ENCODE measurements around the gene ATP13A4. TPM values are rescaled to one million over a fixed set of nuclear protein-coding genes. Genes with fewer than 3 reads are reported as not detected.

ATP13A4 gene, protein sequence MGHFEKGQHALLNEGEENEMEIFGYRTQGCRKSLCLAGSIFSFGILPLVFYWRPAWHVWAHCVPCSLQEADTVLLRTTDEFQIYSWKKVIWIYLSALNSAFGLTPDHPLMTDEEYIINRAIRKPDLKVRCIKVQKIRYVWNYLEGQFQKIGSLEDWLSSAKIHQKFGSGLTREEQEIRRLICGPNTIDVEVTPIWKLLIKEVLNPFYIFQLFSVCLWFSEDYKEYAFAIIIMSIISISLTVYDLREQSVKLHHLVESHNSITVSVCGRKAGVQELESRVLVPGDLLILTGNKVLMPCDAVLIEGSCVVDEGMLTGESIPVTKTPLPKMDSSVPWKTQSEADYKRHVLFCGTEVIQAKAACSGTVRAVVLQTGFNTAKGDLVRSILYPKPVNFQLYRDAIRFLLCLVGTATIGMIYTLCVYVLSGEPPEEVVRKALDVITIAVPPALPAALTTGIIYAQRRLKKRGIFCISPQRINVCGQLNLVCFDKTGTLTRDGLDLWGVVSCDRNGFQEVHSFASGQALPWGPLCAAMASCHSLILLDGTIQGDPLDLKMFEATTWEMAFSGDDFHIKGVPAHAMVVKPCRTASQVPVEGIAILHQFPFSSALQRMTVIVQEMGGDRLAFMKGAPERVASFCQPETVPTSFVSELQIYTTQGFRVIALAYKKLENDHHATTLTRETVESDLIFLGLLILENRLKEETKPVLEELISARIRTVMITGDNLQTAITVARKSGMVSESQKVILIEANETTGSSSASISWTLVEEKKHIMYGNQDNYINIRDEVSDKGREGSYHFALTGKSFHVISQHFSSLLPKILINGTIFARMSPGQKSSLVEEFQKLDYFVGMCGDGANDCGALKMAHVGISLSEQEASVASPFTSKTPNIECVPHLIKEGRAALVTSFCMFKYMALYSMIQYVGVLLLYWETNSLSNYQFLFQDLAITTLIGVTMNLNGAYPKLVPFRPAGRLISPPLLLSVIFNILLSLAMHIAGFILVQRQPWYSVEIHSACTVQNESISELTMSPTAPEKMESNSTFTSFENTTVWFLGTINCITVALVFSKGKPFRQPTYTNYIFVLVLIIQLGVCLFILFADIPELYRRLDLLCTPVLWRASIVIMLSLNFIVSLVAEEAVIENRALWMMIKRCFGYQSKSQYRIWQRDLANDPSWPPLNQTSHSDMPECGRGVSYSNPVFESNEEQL
- total RNA-seq = not detected in 3 replicates
- long read RNA-seq = 0 reads

DNA sequence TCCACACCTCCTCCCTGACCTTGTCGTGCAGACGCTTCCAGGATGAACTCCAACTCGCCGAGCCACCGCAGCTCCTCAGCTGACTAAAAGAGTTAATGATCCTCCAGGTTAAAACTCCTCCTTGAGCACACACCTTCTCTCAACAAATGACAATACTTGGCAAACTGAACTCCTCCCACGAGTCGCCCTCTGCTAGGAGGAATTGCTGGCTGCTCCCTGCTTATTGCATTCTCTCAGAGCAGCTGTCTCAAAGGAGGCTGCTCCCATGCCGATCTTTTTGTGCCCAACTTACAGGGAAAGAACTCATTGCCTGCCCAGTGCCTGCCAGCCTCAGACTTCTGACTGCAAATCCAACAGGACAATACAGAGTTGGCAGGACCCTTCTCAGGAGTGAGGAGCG is at the start of gene ATP13A4:
ATP13A4 (minus strand) TSS at position 85 of the 400 bp plus-strand sequence. CDS start 96 bp downstream, outside the sequence.
- no peak within 1 kb of the TSS for H3K4me3 Mint-ChIP-seq (ENCODE audit: unreplicated experiment)
- no peak within 1 kb of the TSS for H3K27ac Mint-ChIP-seq (ENCODE audit: unreplicated experiment)
- H3K27me3 Mint-ChIP-seq (ENCODE audit: low read depth) = peaks cover 31% of the 10 kb centered on the region
- TF ChIP-seq, protein P1, sequence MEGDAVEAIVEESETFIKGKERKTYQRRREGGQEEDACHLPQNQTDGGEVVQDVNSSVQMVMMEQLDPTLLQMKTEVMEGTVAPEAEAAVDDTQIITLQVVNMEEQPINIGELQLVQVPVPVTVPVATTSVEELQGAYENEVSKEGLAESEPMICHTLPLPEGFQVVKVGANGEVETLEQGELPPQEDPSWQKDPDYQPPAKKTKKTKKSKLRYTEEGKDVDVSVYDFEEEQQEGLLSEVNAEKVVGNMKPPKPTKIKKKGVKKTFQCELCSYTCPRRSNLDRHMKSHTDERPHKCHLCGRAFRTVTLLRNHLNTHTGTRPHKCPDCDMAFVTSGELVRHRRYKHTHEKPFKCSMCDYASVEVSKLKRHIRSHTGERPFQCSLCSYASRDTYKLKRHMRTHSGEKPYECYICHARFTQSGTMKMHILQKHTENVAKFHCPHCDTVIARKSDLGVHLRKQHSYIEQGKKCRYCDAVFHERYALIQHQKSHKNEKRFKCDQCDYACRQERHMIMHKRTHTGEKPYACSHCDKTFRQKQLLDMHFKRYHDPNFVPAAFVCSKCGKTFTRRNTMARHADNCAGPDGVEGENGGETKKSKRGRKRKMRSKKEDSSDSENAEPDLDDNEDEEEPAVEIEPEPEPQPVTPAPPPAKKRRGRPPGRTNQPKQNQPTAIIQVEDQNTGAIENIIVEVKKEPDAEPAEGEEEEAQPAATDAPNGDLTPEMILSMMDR (IDR thresholded peaks at IDR 0.05) = no peak
- H3K36me3 Mint-ChIP-seq (ENCODE audit: low read depth) = no peaks in the 10 kb centered on the region
- no peak for DNase-seq (ENCODE audit: low spot score)
- no peaks in the 10 kb centered on the region for H3K9me3 Mint-ChIP-seq (ENCODE audit: low read depth)
- H3K4me1 Mint-ChIP-seq (ENCODE audit: low read depth) = no peaks in the 10 kb centered on the region

DNA sequence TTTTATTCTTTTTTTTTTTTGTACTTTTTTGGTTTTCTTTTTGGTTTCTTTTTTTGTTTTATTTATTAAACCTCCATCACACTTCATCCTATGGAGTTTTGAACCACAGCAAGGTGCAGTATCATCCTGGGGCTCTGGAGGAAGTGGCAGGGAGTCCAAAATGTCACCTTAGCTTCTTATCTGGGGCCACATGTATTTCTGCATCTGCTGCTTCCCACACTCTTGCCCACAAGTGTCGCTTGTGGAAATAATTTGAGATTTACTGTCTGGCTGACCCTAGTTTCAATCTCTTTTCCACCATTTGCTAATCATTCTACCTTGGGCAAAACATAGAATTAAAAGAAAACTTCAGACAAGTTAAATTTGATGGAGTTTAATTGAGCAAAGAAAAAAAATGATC is 44.7 kb upstream of the ATP13A4 start:
- H3K36me3 Mint-ChIP-seq (ENCODE audit: low read depth) = peaks cover 4% of the 10 kb centered on the region

DNA sequence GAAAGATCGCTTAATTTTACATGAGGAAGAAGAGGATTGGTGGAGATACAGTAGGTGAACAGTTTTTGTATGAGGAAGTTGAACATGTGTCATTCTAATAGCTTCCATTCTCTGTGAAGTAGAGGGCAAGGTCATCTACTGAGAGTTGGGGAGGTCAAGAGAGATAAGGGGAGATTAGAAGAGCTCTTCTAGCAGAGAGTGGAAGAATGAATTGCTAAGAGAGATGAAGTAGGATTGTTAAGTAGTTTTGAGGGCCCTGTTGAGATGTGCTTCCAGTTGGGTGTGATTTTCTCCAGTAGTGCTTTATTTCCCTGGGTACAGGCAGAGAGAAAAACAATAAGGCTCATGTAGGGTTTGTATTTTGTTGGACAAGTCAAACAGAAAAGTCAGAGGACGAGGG is 43.5 kb upstream of the ATP13A4 start:
- TF ChIP-seq, protein P1 (IDR thresholded peaks at IDR 0.05) = no peak

More for the DNA sequence above, 44.7 kb upstream of the ATP13A4 start:
- Mint-ChIP-seq H3K4me3 (ENCODE audit: unreplicated experiment) (no peak overlapping the region), H3K27ac (ENCODE audit: unreplicated experiment) (no peak overlapping the region), H3K4me1 (ENCODE audit: low read depth) (peaks cover 18% of the 10 kb centered on the region), H3K27me3 (ENCODE audit: low read depth) (no peaks in the 10 kb centered on the region), H3K9me3 (ENCODE audit: low read depth) (no peaks in the 10 kb centered on the region)
- TF ChIP-seq, protein P1 (IDR thresholded peaks at IDR 0.05) = no peak
- DNase-seq (ENCODE audit: low spot score) = no peak

DNA sequence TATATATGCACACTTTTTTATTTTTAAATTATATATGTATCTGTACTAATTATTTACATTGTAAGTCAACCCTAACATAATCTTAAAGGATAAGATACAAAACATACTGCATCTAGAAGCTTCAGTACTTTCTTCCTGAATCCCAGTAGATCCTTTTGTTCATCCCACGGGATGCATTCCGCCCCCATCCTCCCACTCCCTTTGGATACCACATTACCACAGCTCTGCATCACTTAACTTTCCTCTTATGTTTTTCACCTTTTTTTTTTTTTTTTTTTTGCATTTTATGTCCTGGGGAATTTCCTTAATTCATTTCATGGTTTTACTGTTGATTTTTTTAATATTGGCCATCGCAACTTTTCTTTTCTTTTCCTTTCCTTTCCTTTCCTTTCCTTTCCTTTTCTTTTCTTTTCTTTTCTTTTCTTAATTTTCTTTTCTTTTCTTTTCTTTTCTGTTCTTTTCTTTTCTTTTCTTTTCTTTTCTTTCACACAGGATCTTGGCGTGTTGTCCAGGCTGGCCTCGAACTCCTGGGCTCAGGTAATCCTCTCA is 41.3 kb upstream of the ATP13A4 start:
- peak overlapping the region; percentile 37 for H3K27ac Mint-ChIP-seq (ENCODE audit: unreplicated experiment)

More for the DNA sequence above, 43.5 kb upstream of the ATP13A4 start:
- DNase-seq (ENCODE audit: low spot score) = no peak
- Mint-ChIP-seq H3K36me3 (ENCODE audit: low read depth) (peaks cover 6% of the 10 kb centered on the region), H3K27me3 (ENCODE audit: low read depth) (no peaks in the 10 kb centered on the region), H3K9me3 (ENCODE audit: low read depth) (no peaks in the 10 kb centered on the region), H3K4me3 (ENCODE audit: unreplicated experiment) (no peak overlapping the region), H3K4me1 (ENCODE audit: low read depth) (peaks cover 26% of the 10 kb centered on the region), H3K27ac (ENCODE audit: unreplicated experiment) (no peak overlapping the region)

More for the DNA sequence above, 41.3 kb upstream of the ATP13A4 start:
- Mint-ChIP-seq H3K9me3 (ENCODE audit: low read depth) (no peaks in the 10 kb centered on the region), H3K36me3 (ENCODE audit: low read depth) (peaks cover 6% of the 10 kb centered on the region), H3K4me3 (ENCODE audit: unreplicated experiment) (no peak overlapping the region), H3K27me3 (ENCODE audit: low read depth) (no peaks in the 10 kb centered on the region), H3K4me1 (ENCODE audit: low read depth) (peaks cover 32% of the 10 kb centered on the region)
- no peak for DNase-seq (ENCODE audit: low spot score)
- TF ChIP-seq, protein P1 (IDR thresholded peaks at IDR 0.05) = no peak
